VCaP (cell line): ENCODE results near the gene RPS3.

ENCODE experiments used
- H3K27ac ChIP-seq: fragments of 450-650 bp; 2 replicates; pipeline ENCODE4 v1.5.1; 2017
- CTCF ChIP-seq: fragments of 450-650 bp; conservative IDR thresholded peaks from 2 replicates; pipeline ENCODE4 v1.5.1; 2017; ENCODE audit warnings: mild to moderate bottlenecking, moderate library complexity

Gene RPS3

GRCh38 chr11:75433443-75433842, 34.1 kb downstream of the RPS3 start:
- H3K27ac ChIP-seq = no peak overlapping the region
- no peak for TF ChIP-seq CTCF

- no peak for TF ChIP-seq CTCF
- H3K27ac ChIP-seq = no peak overlapping the region
These were observed 34.7 kb downstream of the RPS3 start for GRCh38 chr11:75434051-75434450.

- no peak for TF ChIP-seq CTCF
- H3K27ac ChIP-seq = no peak overlapping the region
These were observed 35.7 kb downstream of the RPS3 start for GRCh38 chr11:75434886-75435570.

GRCh38 chr11:75435571-75435925, 36.2 kb downstream of the RPS3 start:
- no peak overlapping the region for H3K27ac ChIP-seq
- no peak for TF ChIP-seq CTCF

- no peak for TF ChIP-seq CTCF
- H3K27ac ChIP-seq = no peak overlapping the region
These were observed 37.5 kb downstream of the RPS3 start for GRCh38 chr11:75436806-75437205.

GRCh38 chr11:75437966-75438659, 38.8 kb downstream of the RPS3 start:
- no peak overlapping the region for H3K27ac ChIP-seq
- TF ChIP-seq CTCF = no peak

- no peak for TF ChIP-seq CTCF
- no peak overlapping the region for H3K27ac ChIP-seq
These were observed 39.7 kb downstream of the RPS3 start for GRCh38 chr11:75439026-75439425.
